ENCODE results near the gene HNF4A.

HNF4A gene

GRCh38 chr20:44459271-44459670, 103.8 kb downstream of the HNF4A start:
- Histone ChIP-seq H3K27me3 (ENCODE audit: low read depth, low read length) (no peaks in the 10 kb centered on the region), H3K36me3 (ENCODE audit: control insufficient read depth in 1 of 2, insufficient read depth in 2 of 2, low read length in 2 of 2) (no peaks in the 10 kb centered on the region), H3K4me1 (ENCODE audit: control insufficient read depth in 1 of 2, insufficient read depth in 2 of 2, low read length in 2 of 2) (no peaks in the 10 kb centered on the region), H3K9me3 (ENCODE audit: control insufficient read depth in 1 of 2, low read length in 2 of 2) (no peaks in the 10 kb centered on the region), H3K27ac (ENCODE audit: low read length) (no peak overlapping the region), H3K4me3 (ENCODE audit: low read depth in 1 of 2, low read length in 2 of 2) (no peak overlapping the region)

- H3K27me3 ChIP-seq (ENCODE audit: low read depth, low read length): no peaks in the 10 kb centered on the region
- no peaks in the 10 kb centered on the region for H3K36me3 ChIP-seq (ENCODE audit: control insufficient read depth in 1 of 2, insufficient read depth in 2 of 2, low read length in 2 of 2)
- no peak overlapping the region for H3K4me3 ChIP-seq (ENCODE audit: low read depth in 1 of 2, low read length in 2 of 2)
- H3K4me1 ChIP-seq (ENCODE audit: control insufficient read depth in 1 of 2, insufficient read depth in 2 of 2, low read length in 2 of 2): no peaks in the 10 kb centered on the region
- H3K9me3 ChIP-seq (ENCODE audit: control insufficient read depth in 1 of 2, low read length in 2 of 2): no peaks in the 10 kb centered on the region
- H3K27ac ChIP-seq (ENCODE audit: low read length): peak overlapping the region; percentile 67
Measured at GRCh38 chr20:44460795-44461141, 105.3 kb downstream of the HNF4A start.

GRCh38 chr20:44461142-44461802, 105.8 kb downstream of the HNF4A start:
- Histone ChIP-seq H3K9me3 (ENCODE audit: control insufficient read depth in 1 of 2, low read length in 2 of 2) (no peaks in the 10 kb centered on the region), H3K27me3 (ENCODE audit: low read depth, low read length) (no peaks in the 10 kb centered on the region), H3K4me3 (ENCODE audit: low read depth in 1 of 2, low read length in 2 of 2) (no peak overlapping the region), H3K27ac (ENCODE audit: low read length) (peak overlapping the region; percentile 67), H3K4me1 (ENCODE audit: control insufficient read depth in 1 of 2, insufficient read depth in 2 of 2, low read length in 2 of 2) (no peaks in the 10 kb centered on the region), H3K36me3 (ENCODE audit: control insufficient read depth in 1 of 2, insufficient read depth in 2 of 2, low read length in 2 of 2) (no peaks in the 10 kb centered on the region)

GRCh38 chr20:44461803-44462174, 106.3 kb downstream of the HNF4A start:
- Histone ChIP-seq H3K4me3 (ENCODE audit: low read depth in 1 of 2, low read length in 2 of 2) (no peak overlapping the region), H3K27ac (ENCODE audit: low read length) (no peak overlapping the region), H3K36me3 (ENCODE audit: control insufficient read depth in 1 of 2, insufficient read depth in 2 of 2, low read length in 2 of 2) (no peaks in the 10 kb centered on the region), H3K4me1 (ENCODE audit: control insufficient read depth in 1 of 2, insufficient read depth in 2 of 2, low read length in 2 of 2) (no peaks in the 10 kb centered on the region), H3K27me3 (ENCODE audit: low read depth, low read length) (no peaks in the 10 kb centered on the region), H3K9me3 (ENCODE audit: control insufficient read depth in 1 of 2, low read length in 2 of 2) (no peaks in the 10 kb centered on the region)

- no peak overlapping the region for H3K27ac ChIP-seq (ENCODE audit: low read length)
- H3K4me1 ChIP-seq (ENCODE audit: control insufficient read depth in 1 of 2, insufficient read depth in 2 of 2, low read length in 2 of 2): no peaks in the 10 kb centered on the region
- no peak overlapping the region for H3K4me3 ChIP-seq (ENCODE audit: low read depth in 1 of 2, low read length in 2 of 2)
Measured at GRCh38 chr20:44463466-44463865, 108.0 kb downstream of the HNF4A start.

GRCh38 chr20:44464514-44464913, 109.0 kb downstream of the HNF4A start:
- Histone ChIP-seq H3K27ac (ENCODE audit: low read length) (no peak overlapping the region), H3K36me3 (ENCODE audit: control insufficient read depth in 1 of 2, insufficient read depth in 2 of 2, low read length in 2 of 2) (no peaks in the 10 kb centered on the region), H3K4me3 (ENCODE audit: low read depth in 1 of 2, low read length in 2 of 2) (no peak overlapping the region), H3K27me3 (ENCODE audit: low read depth, low read length) (no peaks in the 10 kb centered on the region), H3K4me1 (ENCODE audit: control insufficient read depth in 1 of 2, insufficient read depth in 2 of 2, low read length in 2 of 2) (no peaks in the 10 kb centered on the region), H3K9me3 (ENCODE audit: control insufficient read depth in 1 of 2, low read length in 2 of 2) (no peaks in the 10 kb centered on the region)

More at GRCh38 chr20:44463466-44463865, 108.0 kb downstream of the HNF4A start:
- Histone ChIP-seq H3K9me3 (ENCODE audit: control insufficient read depth in 1 of 2, low read length in 2 of 2) (no peaks in the 10 kb centered on the region), H3K36me3 (ENCODE audit: control insufficient read depth in 1 of 2, insufficient read depth in 2 of 2, low read length in 2 of 2) (no peaks in the 10 kb centered on the region), H3K27me3 (ENCODE audit: low read depth, low read length) (no peaks in the 10 kb centered on the region)

GRCh38 chr20:44465001-44465560, 109.6 kb downstream of the HNF4A start:
- no peaks in the 10 kb centered on the region for H3K27me3 ChIP-seq (ENCODE audit: low read depth, low read length)
- H3K4me3 ChIP-seq (ENCODE audit: low read depth in 1 of 2, low read length in 2 of 2): no peak overlapping the region
- no peaks in the 10 kb centered on the region for H3K9me3 ChIP-seq (ENCODE audit: control insufficient read depth in 1 of 2, low read length in 2 of 2)
- no peaks in the 10 kb centered on the region for H3K36me3 ChIP-seq (ENCODE audit: control insufficient read depth in 1 of 2, insufficient read depth in 2 of 2, low read length in 2 of 2)
- H3K4me1 ChIP-seq (ENCODE audit: control insufficient read depth in 1 of 2, insufficient read depth in 2 of 2, low read length in 2 of 2): no peaks in the 10 kb centered on the region
- H3K27ac ChIP-seq (ENCODE audit: low read length): no peak overlapping the region

- H3K27me3 ChIP-seq (ENCODE audit: low read depth, low read length): no peaks in the 10 kb centered on the region
- H3K27ac ChIP-seq (ENCODE audit: low read length): no peak overlapping the region
- H3K9me3 ChIP-seq (ENCODE audit: control insufficient read depth in 1 of 2, low read length in 2 of 2): no peaks in the 10 kb centered on the region
- no peaks in the 10 kb centered on the region for H3K36me3 ChIP-seq (ENCODE audit: control insufficient read depth in 1 of 2, insufficient read depth in 2 of 2, low read length in 2 of 2)
- no peak overlapping the region for H3K4me3 ChIP-seq (ENCODE audit: low read depth in 1 of 2, low read length in 2 of 2)
- H3K4me1 ChIP-seq (ENCODE audit: control insufficient read depth in 1 of 2, insufficient read depth in 2 of 2, low read length in 2 of 2): no peaks in the 10 kb centered on the region
Measured at GRCh38 chr20:44467289-44467883, 111.9 kb downstream of the HNF4A start.

GRCh38 chr20:44468044-44468782, 112.7 kb downstream of the HNF4A start:
- H3K9me3 ChIP-seq (ENCODE audit: control insufficient read depth in 1 of 2, low read length in 2 of 2): no peaks in the 10 kb centered on the region
- no peak overlapping the region for H3K27ac ChIP-seq (ENCODE audit: low read length)
- no peaks in the 10 kb centered on the region for H3K27me3 ChIP-seq (ENCODE audit: low read depth, low read length)
- H3K4me3 ChIP-seq (ENCODE audit: low read depth in 1 of 2, low read length in 2 of 2): no peak overlapping the region
- no peaks in the 10 kb centered on the region for H3K4me1 ChIP-seq (ENCODE audit: control insufficient read depth in 1 of 2, insufficient read depth in 2 of 2, low read length in 2 of 2)
- H3K36me3 ChIP-seq (ENCODE audit: control insufficient read depth in 1 of 2, insufficient read depth in 2 of 2, low read length in 2 of 2): no peaks in the 10 kb centered on the region

GRCh38 chr20:44470327-44470726, 114.8 kb downstream of the HNF4A start:
- no peak overlapping the region for H3K4me3 ChIP-seq (ENCODE audit: low read depth in 1 of 2, low read length in 2 of 2)
- H3K27me3 ChIP-seq (ENCODE audit: low read depth, low read length): no peaks in the 10 kb centered on the region
- H3K27ac ChIP-seq (ENCODE audit: low read length): no peak overlapping the region
- peaks cover 0 to 3% of the 10 kb centered on the region in 2 donors for H3K4me1 ChIP-seq (ENCODE audit: control insufficient read depth in 1 of 2, insufficient read depth in 2 of 2, low read length in 2 of 2)
- no peaks in the 10 kb centered on the region for H3K36me3 ChIP-seq (ENCODE audit: control insufficient read depth in 1 of 2, insufficient read depth in 2 of 2, low read length in 2 of 2)
- no peaks in the 10 kb centered on the region for H3K9me3 ChIP-seq (ENCODE audit: control insufficient read depth in 1 of 2, low read length in 2 of 2)

- no peaks in the 10 kb centered on the region for H3K27me3 ChIP-seq (ENCODE audit: low read depth, low read length)
- no peak overlapping the region for H3K27ac ChIP-seq (ENCODE audit: low read length)
- H3K4me1 ChIP-seq (ENCODE audit: control insufficient read depth in 1 of 2, insufficient read depth in 2 of 2, low read length in 2 of 2): peaks cover 4 to 10% of the 10 kb centered on the region in 2 donors
- H3K9me3 ChIP-seq (ENCODE audit: control insufficient read depth in 1 of 2, low read length in 2 of 2): no peaks in the 10 kb centered on the region
- no peak overlapping the region for H3K4me3 ChIP-seq (ENCODE audit: low read depth in 1 of 2, low read length in 2 of 2)
- no peaks in the 10 kb centered on the region for H3K36me3 ChIP-seq (ENCODE audit: control insufficient read depth in 1 of 2, insufficient read depth in 2 of 2, low read length in 2 of 2)
Measured at GRCh38 chr20:44471481-44471882, 116.0 kb downstream of the HNF4A start.
